Measurements from ENCODE around the gene SRSF7.
"Not testable (repeated sequence)": the region's sequence is repeated elsewhere in the genome, so short reads cannot be mapped to it uniquely, and the experiment has no call there.

The SRSF7 gene

DNA sequence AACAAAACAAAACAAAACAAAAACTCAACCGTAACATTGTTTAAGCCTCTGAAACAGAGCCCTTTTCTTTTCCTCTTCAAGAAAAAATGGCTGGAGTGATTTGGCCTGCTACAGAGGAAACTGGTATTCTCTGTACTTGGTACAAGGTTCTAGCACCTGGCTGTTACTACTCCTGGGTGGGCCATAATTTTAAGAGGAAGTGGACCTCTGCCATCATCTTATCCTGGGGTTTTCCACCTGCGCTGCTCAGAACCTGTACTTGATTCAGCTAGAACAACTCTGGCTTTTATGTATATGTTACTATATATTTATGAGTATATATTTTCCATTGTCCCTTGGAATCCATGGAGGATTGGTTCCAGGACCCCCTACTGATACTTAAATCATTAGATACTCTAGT is 22.5 kb downstream of the SRSF7 start:
- DNase-seq: no peak

DNA sequence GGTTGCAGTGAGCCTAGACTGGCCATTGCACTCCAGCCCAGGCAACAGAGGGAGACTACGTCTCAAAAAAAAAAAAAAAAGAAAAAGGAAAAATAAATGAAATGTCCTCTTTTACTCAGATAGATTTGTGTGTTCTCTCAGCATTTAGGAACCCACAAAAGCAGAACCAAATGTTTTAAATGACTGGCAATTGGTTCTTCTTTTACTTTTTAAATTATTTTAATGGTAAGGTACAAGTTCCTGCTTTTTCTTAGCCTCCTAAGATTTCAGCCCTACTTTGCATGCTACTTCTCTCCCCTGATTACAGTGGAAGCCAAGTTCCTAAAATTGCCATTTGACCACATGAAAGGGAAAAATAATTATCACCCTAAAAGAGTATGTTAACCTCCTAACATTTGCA is 23.5 kb downstream of the SRSF7 start:
- no peak for DNase-seq

DNA sequence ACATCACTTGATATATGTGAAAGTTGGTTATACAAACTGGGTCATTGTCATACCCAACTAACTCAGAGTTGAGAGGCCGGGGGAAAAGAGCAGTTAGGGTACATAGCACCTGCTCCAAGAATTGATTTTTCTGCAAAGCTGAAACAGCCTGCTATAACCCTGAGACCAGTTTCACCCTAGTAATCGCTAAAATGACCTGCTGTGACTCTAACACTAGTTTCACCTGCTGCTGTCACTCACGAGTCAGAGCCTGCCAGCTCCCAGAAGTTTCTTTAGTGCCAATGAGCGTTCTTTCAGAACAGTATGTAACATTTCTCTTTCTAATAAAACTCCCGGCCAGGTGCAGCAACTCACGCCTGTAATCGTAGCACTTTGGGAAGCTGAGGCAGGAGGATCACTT is 28.0 kb downstream of the SRSF7 start:
- DNase-seq: no peak

DNA sequence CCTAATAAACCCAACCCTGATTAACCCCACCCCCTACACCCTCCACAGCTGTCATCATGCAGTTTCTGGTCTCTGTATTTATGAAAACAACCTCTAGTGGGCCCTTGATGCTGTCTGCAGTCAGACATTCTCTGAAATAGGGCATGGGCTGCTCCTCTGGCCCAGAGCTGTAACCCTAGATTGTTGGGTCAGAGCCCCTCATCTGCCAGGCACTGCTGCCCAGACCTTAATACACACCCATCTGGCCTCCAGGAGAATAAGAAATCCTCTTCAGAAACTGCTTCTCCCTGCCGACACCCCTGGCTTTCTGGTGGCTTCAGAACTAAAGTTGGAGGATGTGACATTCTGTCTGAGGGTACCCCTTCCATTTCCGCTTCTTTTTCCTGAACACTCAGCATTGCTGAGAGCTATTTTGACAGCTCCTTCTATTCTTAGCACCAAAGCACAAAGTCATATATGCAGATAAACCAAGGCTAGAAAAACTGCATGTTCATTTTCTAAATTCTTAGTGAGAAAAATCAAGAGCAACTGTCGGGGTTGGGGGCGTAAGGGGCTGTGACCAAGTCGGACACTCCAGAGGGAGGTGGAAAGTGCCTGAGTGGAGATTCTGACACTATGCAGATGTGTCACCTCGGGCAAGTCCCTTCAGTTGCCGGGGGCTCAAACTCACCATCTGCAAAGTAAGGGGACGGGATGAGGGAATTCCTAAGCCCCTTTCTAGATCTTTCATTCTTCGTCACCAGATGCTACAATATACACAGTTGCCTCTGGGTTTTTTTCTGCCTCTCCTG is 28.7 kb downstream of the SRSF7 start:
- DNase-seq: no peak

DNA sequence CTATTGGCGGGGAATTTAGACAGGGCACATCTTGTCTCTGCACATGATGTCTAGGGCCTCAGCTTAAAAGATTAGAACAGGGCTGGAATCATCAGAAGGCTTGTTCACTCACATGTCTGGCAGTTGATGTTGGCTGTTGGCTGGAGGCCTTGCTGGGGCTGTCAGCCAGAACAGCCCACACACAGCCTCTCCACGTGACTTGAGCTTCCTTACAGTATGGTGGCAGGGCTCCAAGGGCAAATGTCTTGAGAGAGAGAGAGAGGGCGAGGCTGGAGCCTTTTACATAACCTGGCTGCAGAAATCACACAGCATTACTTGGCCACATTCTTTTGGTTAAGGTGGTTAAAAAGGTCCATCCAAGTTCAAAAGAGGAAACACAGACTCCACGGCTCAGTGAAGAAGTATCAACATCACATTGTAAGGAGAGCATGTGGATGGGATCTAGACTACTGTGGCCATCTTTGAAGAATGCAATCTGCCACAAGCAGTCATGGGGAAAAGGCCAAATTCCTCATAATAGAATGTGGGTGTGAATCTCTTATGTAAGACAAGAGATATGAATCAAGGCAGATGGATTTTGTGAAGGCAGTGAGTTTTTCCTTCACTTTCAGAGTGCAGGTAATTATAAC is 30.4 kb downstream of the SRSF7 start:
- no peak for DNase-seq

DNA sequence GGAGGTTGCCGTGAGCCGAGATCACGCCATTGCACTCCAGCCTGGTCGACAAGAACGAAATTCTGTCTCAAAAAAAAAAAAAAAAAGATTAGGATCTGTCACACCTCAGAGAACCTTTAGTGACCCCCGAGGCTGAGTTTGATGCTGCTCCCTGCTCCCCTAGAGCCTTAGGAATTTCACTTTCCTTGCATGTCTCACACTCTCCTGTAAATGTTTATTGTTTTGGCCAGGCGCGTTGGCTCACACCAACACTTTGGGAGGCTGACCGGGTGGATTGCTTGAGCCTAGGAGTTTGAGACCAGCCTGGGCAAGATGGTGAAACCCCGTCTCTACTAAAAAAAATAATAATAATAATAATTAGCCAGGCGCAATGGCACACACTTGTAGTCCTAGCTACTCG is 31.5 kb downstream of the SRSF7 start:
- no peak for DNase-seq

DNA sequence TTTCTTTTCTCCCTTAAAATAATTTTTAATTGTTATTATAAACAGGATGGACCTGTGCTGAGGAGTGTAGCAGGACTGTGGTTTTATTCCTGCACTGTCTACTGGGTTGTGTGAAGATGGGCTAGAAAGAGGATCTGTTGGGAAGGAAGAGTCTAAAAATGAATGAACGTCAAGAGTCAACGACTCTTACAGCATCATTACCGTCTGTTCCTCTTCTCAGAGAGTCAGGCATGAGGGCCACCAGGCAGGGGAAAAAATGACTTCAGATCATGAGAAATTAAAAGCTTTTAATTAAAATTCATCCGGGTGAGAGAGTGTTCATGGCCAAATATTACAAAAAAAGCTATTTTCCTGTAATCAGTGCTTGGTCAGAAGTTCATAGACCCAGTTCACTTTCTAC is 32.6 kb downstream of the SRSF7 start:
- no peak for DNase-seq

DNA sequence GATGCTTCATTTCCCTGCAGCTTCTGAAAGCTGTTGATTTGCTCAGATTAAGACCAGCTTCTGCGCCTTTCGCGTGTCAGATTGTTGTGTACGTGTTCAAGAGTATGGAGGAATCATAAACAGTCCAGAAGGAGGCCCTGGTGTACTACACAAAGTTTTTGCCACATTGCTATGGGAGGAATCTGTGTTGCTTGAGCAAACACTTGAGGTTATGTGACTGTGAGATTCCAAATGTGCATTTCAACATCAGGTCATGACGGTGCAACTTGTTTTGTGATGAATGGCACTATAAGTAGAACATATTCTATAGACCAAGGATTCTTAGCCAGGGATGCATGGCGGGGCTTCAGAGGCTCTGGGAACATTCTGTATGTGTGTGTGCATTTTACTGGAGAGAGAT is 35.0 kb downstream of the SRSF7 start:
- no peak for DNase-seq

DNA sequence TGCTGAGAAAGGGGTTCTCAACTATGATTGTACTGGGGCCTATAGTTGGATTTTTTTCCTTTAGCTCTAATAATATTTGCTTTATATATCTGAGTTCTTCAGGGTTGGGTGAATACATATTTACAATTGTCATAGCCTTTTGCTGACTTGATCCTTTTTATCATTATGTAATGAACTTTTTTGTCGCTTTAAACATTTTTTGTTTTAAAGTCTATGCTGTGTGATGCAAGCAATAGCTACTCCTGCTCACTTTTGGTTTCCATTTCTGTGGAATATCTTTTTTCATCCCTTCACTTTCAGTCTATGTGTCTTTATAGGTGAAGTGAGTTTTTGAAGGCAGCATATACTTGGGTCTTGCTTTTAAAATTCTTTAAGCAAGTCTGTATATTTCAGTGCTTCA is 36.2 kb downstream of the SRSF7 start:
- not testable (repeated sequence) for DNase-seq

DNA sequence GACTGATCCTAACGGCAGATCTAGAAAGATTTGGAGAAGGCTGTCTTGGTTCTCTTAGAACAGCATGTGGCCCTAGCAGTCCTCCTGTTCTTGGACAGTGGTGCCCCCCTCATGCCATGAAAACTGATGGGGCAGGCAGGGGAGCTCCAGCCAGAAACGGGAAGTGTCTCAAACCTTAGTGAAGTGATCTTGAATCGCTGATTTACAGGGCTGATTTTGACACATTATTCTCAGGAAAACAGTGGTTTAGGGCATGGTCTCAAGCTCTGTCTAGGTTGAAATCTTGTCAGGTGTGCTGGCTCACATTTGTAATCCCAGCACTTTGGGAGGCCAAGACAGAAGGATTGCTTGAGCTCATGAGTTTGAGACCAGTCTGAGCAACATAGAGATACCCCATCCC is 37.8 kb downstream of the SRSF7 start:
- no peak for DNase-seq

DNA sequence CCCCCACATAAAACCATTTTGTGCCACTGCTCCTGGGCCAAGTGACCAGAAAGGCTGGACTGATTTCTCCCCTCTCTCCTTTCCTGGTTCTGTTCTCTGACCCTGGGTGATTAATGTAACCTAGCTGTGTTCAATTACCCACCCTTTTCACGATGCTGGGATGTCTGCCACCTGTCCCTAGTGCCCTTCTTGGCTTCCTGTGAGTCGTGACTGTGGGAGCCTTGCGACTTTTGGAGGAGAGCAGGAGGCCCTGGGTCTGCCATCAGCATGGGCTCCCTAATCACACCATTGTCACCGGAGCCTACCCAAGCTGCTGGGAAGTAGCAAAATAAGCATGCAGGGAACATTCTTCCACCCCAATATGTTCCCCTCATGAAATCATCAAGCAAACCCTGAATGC is 38.3 kb downstream of the SRSF7 start:
- no peak for DNase-seq

DNA sequence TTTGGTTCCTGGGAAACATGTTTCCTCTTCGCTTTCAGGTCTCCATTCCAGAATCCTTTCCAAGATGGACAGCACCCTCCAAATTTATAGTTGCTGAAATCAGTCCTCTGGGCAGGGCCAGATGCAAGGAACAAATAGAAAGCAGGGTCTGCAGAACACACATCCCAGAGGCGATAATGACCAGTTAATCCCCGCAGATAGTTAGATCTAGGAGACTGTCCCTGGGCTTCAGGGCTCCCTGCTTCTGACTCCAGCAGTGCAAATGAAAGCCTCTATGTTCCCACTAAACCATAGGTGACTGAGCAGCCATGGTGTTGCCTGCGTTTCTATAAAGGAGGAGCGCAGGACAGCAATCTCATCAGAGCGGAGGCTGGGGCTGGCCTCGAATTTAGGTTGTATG is 38.7 kb downstream of the SRSF7 start:
- no peak for DNase-seq

DNA sequence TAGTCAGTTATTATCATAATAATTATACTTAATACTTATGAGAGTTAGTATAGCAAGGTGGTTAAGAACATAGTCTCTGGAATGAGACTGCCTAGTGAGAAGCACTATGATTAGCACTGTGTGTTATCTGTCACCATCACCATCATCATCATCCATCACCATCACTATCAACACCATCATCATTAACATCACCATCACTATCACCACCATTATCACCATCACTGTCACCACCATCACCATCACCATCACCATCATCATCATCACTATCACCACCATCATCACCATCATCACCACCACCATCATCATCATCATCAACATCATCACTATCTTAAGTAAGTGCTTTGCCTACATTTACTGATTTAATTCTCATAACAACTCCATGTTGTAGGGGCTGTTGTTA is 39.6 kb downstream of the SRSF7 start:
- DNase-seq: no peak

DNA sequence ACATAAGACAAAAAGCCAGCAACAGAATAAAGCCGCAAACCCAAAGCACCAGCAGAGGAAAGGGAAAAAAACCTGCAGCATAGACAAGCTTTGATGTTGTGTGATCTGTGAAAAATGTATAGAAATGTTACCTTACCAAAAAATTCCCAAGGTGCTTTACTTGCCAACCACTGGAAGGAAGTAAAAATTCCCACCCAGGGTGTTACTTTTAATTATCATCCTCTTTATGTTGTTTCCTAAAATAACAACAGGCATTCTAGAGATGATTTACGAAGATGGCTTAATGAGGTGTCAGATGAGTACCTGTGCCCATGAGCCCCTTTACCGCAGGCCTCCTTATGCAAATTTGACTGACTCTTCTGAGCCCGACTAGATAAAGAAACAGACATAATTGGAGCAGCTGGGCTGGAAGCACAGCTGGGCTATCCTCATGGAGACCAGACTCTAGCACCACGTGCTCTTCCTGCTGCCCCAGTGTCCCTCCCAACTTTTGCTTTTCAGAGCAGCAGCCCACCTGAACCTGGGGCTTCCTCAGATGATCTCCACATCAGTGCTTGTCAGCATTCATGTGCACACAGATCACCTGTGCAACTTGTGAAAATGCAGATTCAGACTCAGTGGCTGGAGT is 41.5 kb downstream of the SRSF7 start:
- peak; percentile 9 for DNase-seq

DNA sequence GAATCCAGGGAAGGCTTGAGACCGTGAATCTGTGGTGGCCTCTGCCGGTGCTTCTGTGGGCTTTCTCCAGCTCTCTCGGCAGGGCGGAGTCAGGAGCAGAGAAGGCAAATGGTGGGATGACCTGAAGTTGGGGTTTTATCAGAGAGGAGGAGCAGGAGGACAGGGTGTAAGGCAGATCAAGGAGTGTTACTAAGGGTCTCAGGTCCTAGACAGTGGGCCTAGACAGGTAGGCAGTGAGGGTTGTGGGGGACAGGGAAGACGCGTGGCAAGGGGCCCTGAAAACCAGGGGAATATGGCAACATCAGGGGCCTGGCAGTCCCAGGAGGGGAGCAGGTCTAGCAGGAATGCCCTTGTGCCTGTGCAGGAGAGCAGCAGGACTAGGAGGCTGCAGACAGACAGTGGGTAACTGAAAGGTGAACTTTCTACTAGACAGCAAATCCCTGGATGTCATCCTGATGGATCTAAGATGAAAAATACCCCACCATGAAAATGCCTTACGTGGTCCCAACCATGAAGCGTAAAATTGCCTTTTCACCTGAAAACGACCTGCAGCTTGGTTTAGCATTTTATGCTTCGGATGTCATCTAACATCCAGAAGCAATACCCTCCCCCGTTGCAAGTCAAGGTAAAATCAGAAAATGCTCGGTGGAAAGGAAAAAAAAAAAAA is 42.1 kb downstream of the SRSF7 start:
- no peak for DNase-seq

DNA sequence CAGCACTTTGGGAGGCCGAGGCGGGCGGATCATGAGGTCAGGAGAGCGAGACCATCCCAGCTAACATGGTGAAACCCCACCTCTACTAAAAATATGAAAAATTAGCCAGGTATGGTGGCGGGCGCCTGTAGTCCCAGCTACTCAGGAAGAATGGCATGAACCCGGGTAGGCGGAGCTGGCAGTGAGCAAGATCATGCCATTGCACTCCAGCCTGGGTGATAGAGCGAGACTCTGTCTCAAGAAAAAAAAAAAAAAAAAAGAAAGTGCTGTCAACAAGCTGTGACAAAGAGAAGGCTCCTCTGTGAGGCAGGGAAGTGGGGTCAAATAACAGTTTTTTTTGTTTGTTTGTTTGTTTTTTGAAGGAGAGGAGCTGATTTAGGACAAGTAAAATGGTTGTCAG is 42.7 kb downstream of the SRSF7 start:
- not testable (repeated sequence) for DNase-seq

DNA sequence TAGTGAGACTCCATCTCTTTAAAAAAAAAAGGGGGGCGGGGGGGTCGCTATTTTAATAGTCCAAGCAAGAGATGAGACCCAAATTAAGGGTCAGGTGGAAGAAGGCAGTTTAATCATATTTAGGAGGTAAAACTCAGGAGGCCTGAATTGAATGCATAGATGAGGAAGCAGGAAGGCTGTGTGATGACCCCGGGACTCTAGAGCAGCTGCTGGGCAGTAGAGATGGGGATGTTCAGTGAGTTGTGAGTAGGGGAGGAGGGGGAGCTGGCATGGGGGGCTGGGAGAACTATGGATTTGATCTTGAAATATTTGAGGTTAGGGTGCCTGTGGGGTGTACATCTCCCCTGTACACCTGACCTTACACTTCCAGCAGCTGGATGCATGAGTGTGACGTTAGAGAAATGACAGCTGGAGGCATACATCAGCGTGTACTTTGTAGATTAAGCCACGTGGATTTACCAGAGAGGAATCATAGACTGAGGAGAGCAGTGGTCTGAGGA is 44.3 kb downstream of the SRSF7 start:
- DNase-seq: no peak

DNA sequence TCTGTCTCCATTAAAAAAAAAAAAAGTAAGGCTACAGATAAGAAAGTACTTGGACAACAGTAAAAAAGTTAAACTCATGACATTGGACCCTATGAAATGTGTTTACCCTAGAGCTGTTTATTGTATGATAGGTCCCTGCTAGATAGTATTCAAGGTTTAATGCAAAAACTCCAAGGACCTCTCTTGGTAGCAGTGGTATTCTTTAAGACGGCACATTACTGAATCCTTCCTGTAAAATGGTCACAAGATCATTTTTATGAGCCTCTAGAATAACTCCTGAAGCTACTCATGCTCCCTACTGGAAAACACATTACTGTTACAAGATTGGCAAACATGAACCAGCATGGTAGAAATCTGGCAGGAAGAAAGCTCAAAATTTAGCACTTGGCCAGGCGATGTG is 46.5 kb downstream of the SRSF7 start:
- no peak for DNase-seq

DNA sequence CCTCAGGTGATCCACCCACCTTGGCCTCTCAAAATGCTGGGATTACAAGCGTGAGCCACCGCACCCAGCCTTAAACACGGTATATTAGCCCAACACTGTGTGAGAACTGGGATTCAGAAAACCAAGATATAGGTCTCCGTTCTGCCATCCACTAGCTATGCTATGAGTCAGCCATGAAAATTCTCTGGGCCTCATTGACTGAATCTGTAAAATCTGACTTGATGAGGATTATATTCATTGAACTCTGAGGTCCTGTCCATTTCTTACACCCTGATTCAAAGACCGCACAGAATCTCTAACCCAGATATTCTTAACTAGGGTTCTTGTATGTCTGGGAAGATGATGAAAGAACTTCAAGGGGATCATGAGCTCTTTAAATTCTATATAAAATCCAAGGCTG is 47.8 kb downstream of the SRSF7 start:
- DNase-seq: not testable (repeated sequence)

DNA sequence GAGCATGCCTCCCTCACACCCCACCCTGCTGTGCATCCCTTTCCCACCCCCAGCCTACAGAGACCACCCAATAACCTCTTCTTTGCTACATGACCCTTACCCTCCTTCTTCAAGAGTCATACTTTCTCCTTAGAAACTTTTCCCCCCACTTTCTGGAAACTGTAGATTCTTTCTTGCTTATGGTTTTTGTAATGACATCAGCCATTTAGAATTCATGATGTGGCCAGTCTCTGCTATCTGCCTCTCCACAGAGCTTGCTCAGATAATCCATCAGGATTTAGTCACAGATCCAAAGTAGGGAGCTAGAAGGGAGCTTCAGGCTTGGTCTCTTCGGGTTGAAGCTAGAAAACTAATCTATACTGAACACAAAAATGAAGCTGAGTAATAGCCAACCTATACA is 48.7 kb downstream of the SRSF7 start:
- DNase-seq: no peak

DNA sequence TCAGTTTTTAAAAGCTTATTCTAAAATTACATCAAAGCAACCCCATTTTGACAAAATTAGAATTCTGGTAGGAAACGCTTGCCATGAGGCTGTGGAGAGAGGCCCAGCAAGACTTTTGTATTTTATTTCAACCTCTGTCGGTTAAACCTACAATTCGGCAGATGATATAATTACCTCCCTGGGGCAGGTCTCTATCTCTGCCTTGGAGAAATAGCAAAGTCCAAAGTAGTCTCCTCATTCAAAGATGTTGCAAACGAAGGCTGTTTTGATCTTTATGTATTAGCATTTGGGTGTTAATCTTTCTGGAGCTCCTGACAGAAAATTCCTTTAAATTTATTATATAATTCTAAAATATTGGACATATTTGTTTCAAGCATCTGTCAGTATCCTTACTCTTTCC is 49.6 kb downstream of the SRSF7 start:
- DNase-seq: no peak

DNA sequence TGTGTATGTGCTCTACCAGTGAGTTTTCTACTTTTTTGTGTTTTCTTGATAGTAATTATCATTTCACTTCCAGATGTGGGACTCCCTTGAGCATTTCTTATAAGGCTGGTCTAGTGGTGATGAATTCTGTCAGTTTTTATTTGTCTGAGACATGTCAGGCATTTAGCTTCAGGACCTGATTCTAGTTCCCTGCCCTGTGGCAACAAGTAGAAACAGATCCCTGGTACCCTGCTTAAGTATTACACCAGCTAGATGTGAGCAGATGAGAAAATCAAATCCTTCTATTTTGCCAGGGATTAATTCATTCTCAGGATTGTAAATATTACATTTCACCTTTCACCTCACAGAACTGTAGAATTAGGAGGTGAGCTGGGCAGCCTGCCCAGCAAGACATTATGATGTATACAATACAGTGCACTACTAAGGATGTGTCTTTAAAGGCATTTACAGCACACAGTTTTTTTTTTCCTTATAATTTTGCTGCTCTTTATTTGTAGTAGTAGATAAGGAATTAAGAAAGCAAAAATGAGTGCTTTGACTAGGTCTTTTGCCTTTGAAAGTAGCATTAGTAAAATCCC is 50.2 kb downstream of the SRSF7 start:
- no peak for DNase-seq

DNA sequence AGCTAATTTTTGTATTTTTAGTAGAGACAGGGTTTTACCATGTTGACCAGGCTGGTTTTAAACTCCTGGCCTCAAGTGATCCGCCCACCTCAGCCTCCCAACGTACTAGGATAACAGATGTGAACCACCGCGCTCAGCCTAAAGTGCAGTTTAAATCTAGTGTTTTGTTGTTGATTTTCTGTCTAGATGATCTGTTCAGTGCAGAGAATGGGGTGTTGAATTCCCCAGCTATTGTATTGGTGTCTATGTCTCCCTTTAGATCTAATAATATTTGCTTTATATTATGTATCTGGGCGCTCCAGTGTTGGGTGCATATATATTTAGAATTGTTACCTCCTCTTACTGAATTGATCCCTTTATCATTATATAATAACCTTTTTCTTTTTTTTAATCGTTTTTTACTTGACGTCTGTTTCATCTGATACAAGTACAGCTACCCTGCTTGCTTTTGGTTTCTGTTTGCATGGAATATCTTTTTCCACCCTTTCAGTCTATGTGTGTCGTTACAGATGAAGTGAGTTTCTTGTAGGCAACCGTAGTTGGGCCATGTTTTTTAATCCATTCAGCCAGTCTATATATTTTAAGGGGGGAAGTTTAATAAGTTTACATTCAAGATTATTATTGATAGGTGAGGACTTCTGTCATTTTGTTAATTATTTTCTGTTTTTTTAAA is 50.9 kb downstream of the SRSF7 start:
- no peak for DNase-seq
